Lower leg skin (tissue), 4 donors: ENCODE measurements around the gene RPGR. TPM values are rescaled to one million over a fixed set of nuclear protein-coding genes. Genes with fewer than 3 reads are reported as not detected.

Source experiments
- DNase-seq, 2 donors: peaks; one replicate each; pipeline ENCODE4 v3.0.0-alpha.2; 2019; ENCODE audit warnings: low spot score in 2 of 2
- H3K4me3 ChIP-seq: fragments of 200-600 bp; sonication (generic); 2 replicates; pipeline ENCODE4 v1.5.1; 2017; ENCODE audit warnings: mild to moderate bottlenecking, low read depth; ENCODE audit not compliant: poor library complexity, severe bottlenecking
- POLR2A ChIP-seq, 2 donors: fragments of 450-650 bp; IDR thresholded peaks; one replicate each; pipeline ENCODE4 v1.6.1; 2016 to 2017; ENCODE audit warnings: antibody characterized with exemption in 2 of 2, mild to moderate bottlenecking in 1 of 2, moderate library complexity in 1 of 2
- WGBS, 2 donors: methylation state at CpG; one replicate each; pipeline ENCODE4 v1.1.5; 2018; 5-methylcytosine and 5-hydroxymethylcytosine counted together
- intact Hi-C: fragments of 100-400 bp; cut with DNase I; formaldehyde crosslinking; loops from one replicate; pipeline ENCODE4 v1.15.0; 2023; ENCODE audit warnings: low total_unique reads
- total RNA-seq, 4 donors: library from RNA; depleted of rRNA; stranded (reverse); fragments of >200 nt; gene quantifications; one replicate each; pipeline ENCODE4 v1.1.0, GENCODE V29; 2016
- TF ChIP-seq, protein P1 (sequence below), 3 donors: fragments of 450-650 bp; IDR thresholded peaks; one replicate each; pipeline ENCODE4 v1.5.1; 2016; ENCODE audit warnings: antibody characterized with exemption in 3 of 3, mild to moderate bottlenecking in 3 of 3, moderate library complexity in 2 of 3

Gene RPGR
- total RNA-seq, 4 donors from 2014 or later: 4.1 to 33.4 (median 19.4) TPM

DNA sequence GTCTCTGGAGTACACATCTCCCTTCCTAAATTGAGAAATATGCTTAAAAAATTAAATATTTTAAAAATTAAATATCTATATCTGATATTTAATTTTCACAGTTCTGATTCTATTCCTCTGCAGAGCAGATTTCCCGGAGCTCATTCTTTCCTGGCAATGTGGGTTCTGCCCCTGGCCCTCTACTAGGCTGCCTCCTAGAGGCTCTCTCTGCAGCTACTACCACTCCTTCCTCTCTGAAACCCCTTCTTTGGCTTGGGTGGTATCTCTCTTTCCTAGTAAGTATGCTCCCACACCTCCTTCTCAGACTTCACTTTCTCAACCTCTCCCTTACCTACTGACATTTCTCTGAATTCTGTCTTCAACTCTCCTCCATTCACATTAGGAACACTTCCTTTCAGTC is 45.3 kb downstream of the RPGR start:
- no peak overlapping the region for H3K4me3 ChIP-seq
- intact Hi-C loops: no loop called here
- WGBS, 2 donors: 38 to 50% methylated on average over 1 of the region's 1 CpG
- TF ChIP-seq, protein P1, sequence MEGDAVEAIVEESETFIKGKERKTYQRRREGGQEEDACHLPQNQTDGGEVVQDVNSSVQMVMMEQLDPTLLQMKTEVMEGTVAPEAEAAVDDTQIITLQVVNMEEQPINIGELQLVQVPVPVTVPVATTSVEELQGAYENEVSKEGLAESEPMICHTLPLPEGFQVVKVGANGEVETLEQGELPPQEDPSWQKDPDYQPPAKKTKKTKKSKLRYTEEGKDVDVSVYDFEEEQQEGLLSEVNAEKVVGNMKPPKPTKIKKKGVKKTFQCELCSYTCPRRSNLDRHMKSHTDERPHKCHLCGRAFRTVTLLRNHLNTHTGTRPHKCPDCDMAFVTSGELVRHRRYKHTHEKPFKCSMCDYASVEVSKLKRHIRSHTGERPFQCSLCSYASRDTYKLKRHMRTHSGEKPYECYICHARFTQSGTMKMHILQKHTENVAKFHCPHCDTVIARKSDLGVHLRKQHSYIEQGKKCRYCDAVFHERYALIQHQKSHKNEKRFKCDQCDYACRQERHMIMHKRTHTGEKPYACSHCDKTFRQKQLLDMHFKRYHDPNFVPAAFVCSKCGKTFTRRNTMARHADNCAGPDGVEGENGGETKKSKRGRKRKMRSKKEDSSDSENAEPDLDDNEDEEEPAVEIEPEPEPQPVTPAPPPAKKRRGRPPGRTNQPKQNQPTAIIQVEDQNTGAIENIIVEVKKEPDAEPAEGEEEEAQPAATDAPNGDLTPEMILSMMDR (IDR thresholded peaks at IDR 0.05): no peak
- no peak for TF ChIP-seq POLR2A (IDR thresholded peaks at IDR 0.05)
- no peak for DNase-seq

DNA sequence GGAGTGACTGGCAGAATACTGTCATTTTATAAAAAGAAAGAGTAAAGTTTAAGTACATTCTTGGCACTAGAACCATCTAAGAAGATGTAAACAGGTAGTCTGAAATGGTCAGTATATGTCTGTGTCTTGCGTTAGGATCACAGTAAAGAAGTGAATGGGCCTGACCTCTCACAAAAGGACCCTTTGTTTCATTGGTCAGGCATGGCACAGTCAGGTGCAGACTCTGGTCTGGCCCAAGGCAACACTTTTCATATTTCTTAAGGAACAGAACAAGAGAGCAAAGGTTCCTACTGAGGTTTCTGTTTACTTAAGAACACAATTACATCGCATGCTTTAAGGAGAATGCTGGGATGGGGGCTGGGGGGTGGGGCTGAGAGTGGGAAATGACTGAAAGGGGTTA is 48.1 kb downstream of the RPGR start:
- WGBS, 2 donors: 69 to 91% methylated on average over 2 of the region's 2 CpGs
- intact Hi-C loops: no loop called here
- DNase-seq: no peak

DNA sequence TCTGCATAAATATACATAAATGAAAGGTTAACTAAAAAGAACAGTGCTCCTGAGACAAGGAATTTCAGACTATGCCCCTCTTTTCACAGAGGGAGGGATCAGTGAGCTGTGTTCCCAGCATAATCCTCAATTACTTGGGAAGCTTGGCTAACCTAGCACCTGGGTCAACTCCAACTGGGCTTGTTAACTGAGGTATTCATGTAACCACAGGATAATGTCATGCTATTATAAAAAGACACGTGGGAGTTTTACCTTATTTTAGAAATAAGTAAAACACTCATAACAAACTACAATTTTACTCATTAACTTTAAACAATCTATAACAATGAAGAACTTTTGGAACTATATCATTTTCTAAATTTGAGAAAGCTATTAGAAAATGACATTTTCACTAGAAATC is 48.6 kb downstream of the RPGR start:
- no peak overlapping the region for H3K4me3 ChIP-seq
- intact Hi-C loops: no loop called here
- DNase-seq: no peak
- TF ChIP-seq, protein P1 (IDR thresholded peaks at IDR 0.05): no peak
- TF ChIP-seq POLR2A (IDR thresholded peaks at IDR 0.05): no peak
- WGBS, 2 donors: 53 to 62% methylated on average over 1 of the region's 1 CpG

More for the DNA sequence above, 48.1 kb downstream of the RPGR start:
- TF ChIP-seq, protein P1 (IDR thresholded peaks at IDR 0.05): no peak
- TF ChIP-seq POLR2A (IDR thresholded peaks at IDR 0.05): no peak
- no peak overlapping the region for H3K4me3 ChIP-seq

DNA sequence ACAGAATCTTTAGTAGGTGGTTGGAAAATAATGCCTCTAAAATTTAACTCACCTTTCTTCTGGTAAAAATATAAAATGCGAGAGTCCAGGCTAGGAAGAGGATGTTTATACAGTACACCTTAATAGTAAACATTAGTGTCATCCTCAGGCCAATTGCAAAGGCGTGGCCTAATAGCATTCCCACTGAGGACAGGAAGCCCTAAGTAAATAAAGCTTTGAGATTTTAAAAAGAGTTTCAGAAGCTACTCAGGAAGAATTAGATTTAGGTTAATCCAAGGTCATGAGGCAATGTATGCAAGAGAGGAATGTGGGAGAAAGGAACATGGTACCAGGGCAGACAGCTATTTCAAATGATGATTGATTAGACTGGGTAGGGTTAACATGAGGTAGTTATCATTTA is 49.5 kb downstream of the RPGR start:
- 82 to 100% methylated on average over 2 of the region's 2 CpGs for WGBS, 2 donors
- intact Hi-C loops: no loop called here
- no peak overlapping the region for H3K4me3 ChIP-seq
- TF ChIP-seq, protein P1 (IDR thresholded peaks at IDR 0.05): no peak
- no peak for TF ChIP-seq POLR2A (IDR thresholded peaks at IDR 0.05)
- DNase-seq: no peak

DNA sequence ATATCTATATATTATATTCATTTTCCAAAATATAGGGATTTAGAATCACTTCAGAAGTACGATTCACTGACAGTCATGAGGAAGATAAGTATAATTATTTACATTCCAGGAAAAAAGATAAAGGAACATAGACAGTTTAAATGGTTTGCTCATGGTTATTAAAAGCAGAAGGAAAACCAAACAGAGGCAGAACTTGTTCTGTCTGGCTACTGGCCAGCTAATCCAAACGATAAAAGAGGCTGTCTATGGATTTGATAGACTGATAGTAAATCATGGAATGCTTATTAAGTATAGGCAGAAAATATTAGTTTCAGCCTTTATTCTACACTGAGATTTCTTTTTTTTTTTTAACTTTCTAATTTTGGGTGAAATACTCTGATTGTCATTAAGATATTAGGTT is 50.2 kb downstream of the RPGR start:
- no peak for TF ChIP-seq POLR2A (IDR thresholded peaks at IDR 0.05)
- TF ChIP-seq, protein P1 (IDR thresholded peaks at IDR 0.05): no peak
- intact Hi-C loops: no loop called here
- 32 to 34% methylated on average over 2 of the region's 2 CpGs for WGBS, 2 donors
- DNase-seq: no peak
- no peak overlapping the region for H3K4me3 ChIP-seq

DNA sequence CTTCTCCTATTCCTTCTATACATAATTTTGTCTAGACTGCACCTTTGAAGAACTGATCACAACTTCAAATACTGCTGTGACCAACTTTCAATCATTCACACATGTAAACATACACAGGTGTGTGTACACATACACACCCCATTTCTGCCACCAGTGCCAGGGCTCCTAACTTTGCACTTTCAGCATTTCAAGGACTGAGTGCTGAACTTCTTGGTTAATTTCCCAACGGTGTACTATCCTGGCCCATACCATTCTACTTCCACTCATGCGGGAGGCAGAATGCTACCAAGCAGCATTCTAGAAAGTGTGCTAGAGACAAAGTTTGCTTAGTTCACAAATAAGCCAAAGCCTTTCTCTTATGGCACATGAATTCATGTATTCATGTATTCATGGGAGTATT is 51.2 kb downstream of the RPGR start:
- H3K4me3 ChIP-seq: no peak overlapping the region
- no peak for DNase-seq
- intact Hi-C loops: no loop called here
- WGBS, 2 donors: 74 to 89% methylated on average over 2 of the region's 2 CpGs
- no peak for TF ChIP-seq POLR2A (IDR thresholded peaks at IDR 0.05)
- TF ChIP-seq, protein P1 (IDR thresholded peaks at IDR 0.05): no peak
